Measurements from ENCODE around the gene SPEN.

The SPEN gene

GRCh38 chr1:15937706-15938168 is 90.2 kb downstream of the SPEN start:
- DNase-seq (ENCODE audit: low spot score), result peak; percentile 42

DNA sequence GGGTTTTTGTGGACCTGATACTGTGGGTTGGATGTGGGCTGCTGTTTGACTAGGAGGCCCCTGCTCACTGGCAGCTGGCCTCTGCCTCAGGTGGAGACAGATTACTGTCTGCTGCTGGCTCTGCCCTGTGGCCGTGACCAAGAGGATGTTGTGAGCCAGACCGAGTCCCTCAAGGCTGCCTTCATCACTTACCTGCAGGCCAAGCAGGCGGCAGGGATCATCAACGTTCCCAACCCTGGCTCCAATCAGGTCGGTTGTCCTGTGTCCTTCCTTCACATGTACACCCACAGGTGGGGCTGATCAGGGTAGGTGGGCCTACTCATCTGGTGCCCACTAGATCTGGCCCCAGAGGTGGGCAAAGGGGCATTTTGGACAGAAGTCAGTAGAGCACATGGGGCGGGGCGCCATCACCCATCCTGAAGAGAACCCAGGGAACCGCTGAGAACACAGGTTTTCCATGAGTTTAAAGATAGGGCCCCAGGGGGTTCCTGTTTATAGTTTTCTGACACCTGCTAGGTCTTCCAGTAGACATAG is 91.2 kb downstream of the SPEN start:
- no peak for DNase-seq (ENCODE audit: low spot score)

DNA sequence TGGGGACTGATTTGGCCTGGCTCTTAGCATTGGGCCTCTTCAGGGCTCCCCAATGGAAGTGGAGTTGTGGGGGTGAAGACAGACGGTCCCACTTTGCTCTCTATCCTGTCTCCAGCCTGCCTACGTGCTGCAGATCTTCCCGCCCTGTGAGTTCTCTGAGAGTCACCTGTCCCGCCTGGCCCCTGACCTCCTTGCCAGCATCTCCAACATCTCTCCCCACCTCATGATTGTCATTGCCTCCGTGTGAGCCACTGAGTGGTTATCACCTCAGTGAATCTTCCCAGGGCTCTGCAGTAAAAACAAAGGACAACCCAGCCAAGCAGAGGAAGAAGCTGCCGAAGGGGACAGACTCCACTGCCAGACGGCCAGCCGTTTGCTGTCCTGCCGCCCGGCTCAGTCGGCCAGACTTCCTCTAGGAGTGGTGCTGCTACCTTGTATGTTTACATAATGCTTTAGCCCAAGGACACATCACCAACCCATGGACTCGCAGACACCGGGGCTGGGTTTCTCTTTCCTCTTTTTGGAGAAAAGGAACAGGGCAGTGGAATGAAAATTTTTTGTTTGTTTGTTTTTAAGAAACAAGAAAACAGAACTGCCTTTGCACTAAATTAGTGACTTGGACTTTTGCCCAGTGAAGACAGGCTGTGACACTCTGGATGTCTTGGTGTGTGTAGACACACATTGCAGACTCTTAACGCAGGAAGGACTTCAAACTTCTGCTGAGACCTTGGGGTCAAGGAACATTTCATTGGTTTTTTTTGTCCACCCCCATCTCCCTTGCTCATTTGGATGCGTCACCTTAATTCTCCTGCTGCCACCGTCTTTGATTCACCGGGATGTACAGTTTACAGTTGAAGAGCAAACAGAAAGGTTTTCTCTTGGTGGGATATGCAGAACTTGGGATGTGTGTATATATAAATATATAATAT is 91.9 kb downstream of the SPEN start:
- peak; percentile 38 for DNase-seq (ENCODE audit: low spot score)

GRCh38 chr1:15940110-15941043 is 92.9 kb downstream of the SPEN start:
- peak; percentile 29 for DNase-seq (ENCODE audit: low spot score)

- peak; percentile 22 for DNase-seq (ENCODE audit: low spot score)
These were observed 93.7 kb downstream of the SPEN start for GRCh38 chr1:15941044-15941840.

DNA sequence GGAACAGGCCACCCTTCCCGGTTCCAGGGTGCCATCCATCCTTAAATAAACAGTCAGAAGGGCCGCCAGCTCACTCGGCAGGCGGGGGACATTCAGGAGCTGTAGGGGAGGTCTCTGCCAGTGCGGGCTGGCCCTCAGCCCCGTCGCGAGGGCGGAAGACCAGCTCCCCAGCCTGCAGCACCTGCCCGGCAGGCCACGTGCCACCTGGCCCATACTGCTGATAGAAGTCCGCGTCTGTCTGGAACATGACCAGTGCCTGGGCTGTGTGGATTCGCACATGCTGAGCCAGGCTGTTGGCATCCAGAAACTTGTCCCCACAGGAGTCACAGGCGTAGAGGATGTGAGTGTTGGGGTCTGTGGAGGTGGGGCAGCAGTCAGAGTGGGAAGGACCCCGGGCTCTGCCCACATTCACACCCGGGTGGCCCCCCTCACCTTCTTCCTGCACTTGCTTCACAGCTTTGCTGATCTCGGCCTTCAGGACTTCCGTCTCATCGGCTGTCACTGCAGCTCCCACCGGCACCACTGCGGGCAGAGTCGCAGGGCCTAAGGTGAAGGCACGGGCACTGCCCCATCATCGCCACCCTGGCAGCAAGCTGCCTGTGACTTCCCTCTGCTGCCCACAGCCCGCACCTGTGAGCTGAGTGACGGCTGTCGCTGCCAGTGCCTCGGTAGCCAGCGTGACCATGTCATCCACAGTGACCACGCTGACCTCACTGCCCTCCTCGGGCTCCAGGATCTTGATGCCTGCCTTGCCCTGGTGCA is 94.6 kb downstream of the SPEN start:
- DNase-seq (ENCODE audit: low spot score), result peak; percentile 40

GRCh38 chr1:15942661-15943327 is 95.3 kb downstream of the SPEN start:
- DNase-seq (ENCODE audit: low spot score), result no peak

DNA sequence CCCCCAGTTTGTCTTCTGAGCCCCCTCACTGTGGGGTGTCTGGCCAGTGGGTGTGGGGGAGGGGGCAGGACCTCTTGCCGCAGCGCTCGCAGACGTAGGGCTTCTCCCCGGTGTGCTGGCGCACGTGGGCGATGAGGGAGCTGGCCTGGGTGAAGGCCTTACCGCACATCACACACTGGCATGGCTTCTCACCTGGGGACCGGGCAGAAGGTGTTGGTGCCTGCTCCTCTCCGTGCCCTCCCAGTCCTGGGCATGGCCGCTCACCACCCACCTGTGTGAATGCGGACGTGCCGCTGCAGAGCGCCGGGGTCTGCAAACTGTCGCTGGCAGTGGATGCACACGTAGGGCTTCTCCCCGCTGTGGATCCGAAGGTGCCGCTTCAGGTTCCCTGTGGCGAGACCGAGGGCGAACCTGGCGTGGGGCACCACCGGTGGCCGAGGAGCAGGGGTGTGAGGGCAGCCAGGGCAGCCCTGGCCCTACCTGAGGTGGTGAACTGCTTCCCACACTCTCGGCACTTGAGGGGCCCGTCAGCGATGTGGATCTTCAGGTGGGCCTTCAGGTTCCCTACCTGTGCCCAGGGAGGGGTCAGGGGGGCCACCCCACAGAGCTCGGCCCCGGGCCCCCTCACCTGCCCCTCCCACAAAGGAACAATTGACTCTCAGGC is 96.0 kb downstream of the SPEN start:
- no peak for DNase-seq (ENCODE audit: low spot score)

GRCh38 chr1:15943992-15944307 is 96.4 kb downstream of the SPEN start:
- DNase-seq (ENCODE audit: low spot score), result no peak

GRCh38 chr1:15944308-15945010 is 97.0 kb downstream of the SPEN start:
- no peak for DNase-seq (ENCODE audit: low spot score)

GRCh38 chr1:15945011-15945831 is 97.7 kb downstream of the SPEN start:
- no peak for DNase-seq (ENCODE audit: low spot score)

DNA sequence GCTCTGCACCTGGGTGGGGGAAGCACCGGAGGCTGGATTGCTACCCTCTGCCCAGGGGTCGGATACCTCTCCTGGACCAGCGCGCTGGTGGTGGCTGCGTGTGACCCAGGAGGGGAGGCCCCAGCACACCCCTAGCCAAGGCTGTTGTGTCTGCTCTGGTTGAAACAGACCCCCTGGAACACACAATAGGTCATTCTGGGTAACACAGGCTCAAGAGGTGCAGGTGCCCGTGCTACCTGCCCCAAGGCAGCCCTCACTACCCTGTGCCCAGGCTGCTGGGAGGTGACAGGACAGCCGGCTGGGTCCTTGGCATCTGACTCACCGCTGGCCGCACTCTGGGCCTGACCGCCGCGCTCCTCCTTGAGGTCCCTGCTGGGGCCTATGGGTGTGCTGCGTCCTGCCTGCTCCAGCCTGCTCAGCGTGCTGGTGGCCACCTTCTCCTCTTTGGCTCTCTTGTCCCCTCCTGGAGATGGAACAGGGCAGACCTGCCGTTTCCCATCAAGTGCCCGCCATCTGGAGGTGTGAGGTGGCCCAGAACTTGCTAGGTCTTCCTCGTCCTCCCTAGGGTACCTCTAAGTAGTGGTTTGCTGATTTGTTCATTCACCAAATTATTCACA is 98.4 kb downstream of the SPEN start:
- DNase-seq (ENCODE audit: low spot score), result no peak

GRCh38 chr1:15946571-15947381 is 99.3 kb downstream of the SPEN start:
- no peak for DNase-seq (ENCODE audit: low spot score)

- peak; percentile 41 for DNase-seq (ENCODE audit: low spot score)
These were observed 100.0 kb downstream of the SPEN start for GRCh38 chr1:15947382-15948090.

GRCh38 chr1:15948091-15948591 is 100.6 kb downstream of the SPEN start:
- DNase-seq (ENCODE audit: low spot score), result no peak

Data from ecto neural progenitor cell (in vitro differentiated cells).